HG03342 (cell line): ENCODE results near the gene GPR141.
"Not testable (repeated sequence)": the region's sequence is repeated elsewhere in the genome, so short reads cannot be mapped to it uniquely, and the experiment has no call there.

ENCODE experiments used
- ATAC-seq: cut with Tn5 transposase; IDR thresholded peaks from one replicate; pipeline ENCODE4 v1.9.1; 2021; ENCODE audit warnings: mild to moderate bottlenecking, moderate library complexity; ENCODE audit not compliant: unreplicated experiment

The GPR141 gene

GRCh38 chr7:37686556-37687345, 3.2 kb downstream of the GPR141 start:
- ATAC-seq, result no peak

GRCh38 chr7:37690206-37690605, 6.6 kb downstream of the GPR141 start:
- ATAC-seq, result no peak

- no peak for ATAC-seq
Measured at GRCh38 chr7:37694208-37695094, 10.9 kb downstream of the GPR141 start.

GRCh38 chr7:37698276-37698675, 14.7 kb downstream of the GPR141 start:
- no peak for ATAC-seq

GRCh38 chr7:37698782-37699181, 15.2 kb downstream of the GPR141 start:
- ATAC-seq, result no peak

- no peak for ATAC-seq
Measured at GRCh38 chr7:37701769-37702168, 18.2 kb downstream of the GPR141 start.

GRCh38 chr7:37703361-37703760, 19.8 kb downstream of the GPR141 start:
- ATAC-seq, result no peak

GRCh38 chr7:37704328-37704833, 20.8 kb downstream of the GPR141 start:
- ATAC-seq, result not testable (repeated sequence)

- no peak for ATAC-seq
Measured at GRCh38 chr7:37705976-37706375, 22.4 kb downstream of the GPR141 start.

- ATAC-seq, result no peak
Measured at GRCh38 chr7:37706804-37707203, 23.2 kb downstream of the GPR141 start.

GRCh38 chr7:37707754-37708485, 24.4 kb downstream of the GPR141 start:
- no peak for ATAC-seq

- ATAC-seq, result peak; percentile 99
Measured at GRCh38 chr7:37709631-37710509, 26.3 kb downstream of the GPR141 start.

GRCh38 chr7:37713613-37714012, 30.0 kb downstream of the GPR141 start:
- no peak for ATAC-seq

GRCh38 chr7:37714606-37715005, 31.0 kb downstream of the GPR141 start:
- ATAC-seq, result no peak

GRCh38 chr7:37718585-37718984, 35.0 kb downstream of the GPR141 start:
- peak; percentile 64 for ATAC-seq

GRCh38 chr7:37719077-37719476, 35.5 kb downstream of the GPR141 start:
- ATAC-seq, result peak; percentile 91

GRCh38 chr7:37724732-37725131, 41.2 kb downstream of the GPR141 start:
- no peak for ATAC-seq

- no peak for ATAC-seq
Measured at GRCh38 chr7:37726016-37726415, 42.5 kb downstream of the GPR141 start.

GRCh38 chr7:37728747-37729146, 45.2 kb downstream of the GPR141 start:
- ATAC-seq, result no peak

GRCh38 chr7:37729181-37729580, 45.6 kb downstream of the GPR141 start:
- no peak for ATAC-seq
